Cerebellar nuclear complex (tissue), 1 donor: ENCODE measurements around the gene PRR22.

Source experiments
- DNase-seq, 2 experiments: peaks; one replicate each; lab custom pipeline; 2025; lab: John Stamatoyannopoulos, UW

Gene PRR22

GRCh38 chr19:5814123-5814851 is 29.7 kb upstream of the PRR22 start:
- no peak for DNase-seq

GRCh38 chr19:5811117-5811516 is 26.6 kb upstream of the PRR22 start:
- no peak for DNase-seq

- DNase-seq, result no peak
These were observed 24.9 kb upstream of the PRR22 start for GRCh38 chr19:5809469-5809868.

GRCh38 chr19:5809053-5809452 is 24.5 kb upstream of the PRR22 start:
- no peak for DNase-seq

GRCh38 chr19:5808120-5808816 is 23.7 kb upstream of the PRR22 start:
- DNase-seq, result no peak

GRCh38 chr19:5806905-5807304 is 22.4 kb upstream of the PRR22 start:
- no peak for DNase-seq

- no peak for DNase-seq
These were observed 21.6 kb upstream of the PRR22 start for GRCh38 chr19:5806133-5806489.

GRCh38 chr19:5805462-5806132 is 21.1 kb upstream of the PRR22 start:
- no peak for DNase-seq

- DNase-seq, result no peak
These were observed 20.2 kb upstream of the PRR22 start, which contains the start of gene NRTN for GRCh38 chr19:5804516-5805461. Gene NRTN (plus strand): TSS chr19:5805067. CDS start chr19:5824166, 19,099 bp downstream.

GRCh38 chr19:5803752-5804515 is 19.4 kb upstream of the PRR22 start:
- DNase-seq, result no peak

- DNase-seq, result no peak
These were observed 18.9 kb upstream of the PRR22 start for GRCh38 chr19:5803441-5803751.

- no peak for DNase-seq
These were observed 17.5 kb upstream of the PRR22 start for GRCh38 chr19:5801796-5802619.

GRCh38 chr19:5800361-5801270 is 16.1 kb upstream of the PRR22 start:
- no peak for DNase-seq

GRCh38 chr19:5799247-5800241 is 15.0 kb upstream of the PRR22 start:
- DNase-seq, result no peak

GRCh38 chr19:5798244-5798643 is 13.7 kb upstream of the PRR22 start:
- no peak for DNase-seq

- no peak for DNase-seq
These were observed 10.9 kb upstream of the PRR22 start for GRCh38 chr19:5795382-5795919.

GRCh38 chr19:5793188-5793587 is 8.6 kb upstream of the PRR22 start:
- DNase-seq, result no peak

- DNase-seq, result no peak
These were observed 7.7 kb upstream of the PRR22 start for GRCh38 chr19:5792224-5792623.
